AG04450 (cell line): ENCODE measurements around the gene LTBP2. TPM values are rescaled to one million over a fixed set of nuclear protein-coding genes. Genes with fewer than 3 reads are reported as not detected.

Source experiments
- CTCF ChIA-PET: fragments of 300-600, 350-600 bp; formaldehyde crosslinking; extraction: SDS; loops from one replicate; lab custom pipeline; 2022; ENCODE audit warnings: antibody characterized with exemption, inconsistent platforms; lab: Charles Lee
- POLR2A ChIA-PET: fragments of 350-600 bp; formaldehyde crosslinking; extraction: SDS; loops from one replicate; lab custom pipeline; 2021; ENCODE audit warnings: antibody characterized with exemption, inconsistent platforms; lab: Yijun Ruan, JAX
- DNase-seq: peaks from one replicate; pipeline ENCODE4 v3.0.0-alpha.2; 2011; ENCODE audit warnings: low read depth, low spot score
- H3K27ac ChIP-seq: one replicate; pipeline ENCODE4 v1.5.1; 2012; ENCODE audit warnings: low read depth, low read length, control low read depth
- H3K27me3 ChIP-seq: one replicate; pipeline ENCODE4 v1.6.0; 2012; ENCODE audit warnings: low read length; ENCODE audit not compliant: control insufficient read depth, insufficient read depth
- H3K4me3 ChIP-seq: 2 replicates; pipeline ENCODE4 v1.5.1; 2011; ENCODE audit warnings: mild to moderate bottlenecking, low read depth, low read length, control low read depth
- H3K9me3 ChIP-seq: 2 replicates; pipeline ENCODE4 v1.5.1; 2012; ENCODE audit warnings: low read length; ENCODE audit not compliant: control insufficient read depth, insufficient read depth
- polyA plus RNA-seq: library from polyadenylated mRNA; depleted of rRNA; stranded (reverse); fragments of >200 nt; gene quantifications from 2 replicates; pipeline ENCODE4 v1.2.3, GENCODE V29; 2011
- TF ChIP-seq, protein P1 (sequence below): IDR thresholded peaks from 2 replicates; pipeline ENCODE4 v1.5.1; 2011; ENCODE audit warnings: low read depth, low read length, control low read depth, inconsistent platforms

Gene LTBP2
- polyA plus RNA-seq, 1 experiment: 44.3 TPM

GRCh38 chr14:74609721-74610120 is 2.3 kb downstream of the LTBP2 start:
- Histone ChIP-seq H3K4me3 (peak overlapping the region; percentile 75), H3K27ac (peak overlapping the region; percentile 31), H3K27me3 (no peaks in the 10 kb centered on the region), H3K9me3 (no peaks in the 10 kb centered on the region; the same call in 1 of the 2 replicates)
- POLR2A ChIA-PET: interaction anchor here (0.8 to 1.6 kb wide), 3 partner anchors 9 to 37 kb away, joined by 3 to 11 read pairs (median 3); no protein-coding TSS in a partner anchor
- TF ChIP-seq, protein P1, sequence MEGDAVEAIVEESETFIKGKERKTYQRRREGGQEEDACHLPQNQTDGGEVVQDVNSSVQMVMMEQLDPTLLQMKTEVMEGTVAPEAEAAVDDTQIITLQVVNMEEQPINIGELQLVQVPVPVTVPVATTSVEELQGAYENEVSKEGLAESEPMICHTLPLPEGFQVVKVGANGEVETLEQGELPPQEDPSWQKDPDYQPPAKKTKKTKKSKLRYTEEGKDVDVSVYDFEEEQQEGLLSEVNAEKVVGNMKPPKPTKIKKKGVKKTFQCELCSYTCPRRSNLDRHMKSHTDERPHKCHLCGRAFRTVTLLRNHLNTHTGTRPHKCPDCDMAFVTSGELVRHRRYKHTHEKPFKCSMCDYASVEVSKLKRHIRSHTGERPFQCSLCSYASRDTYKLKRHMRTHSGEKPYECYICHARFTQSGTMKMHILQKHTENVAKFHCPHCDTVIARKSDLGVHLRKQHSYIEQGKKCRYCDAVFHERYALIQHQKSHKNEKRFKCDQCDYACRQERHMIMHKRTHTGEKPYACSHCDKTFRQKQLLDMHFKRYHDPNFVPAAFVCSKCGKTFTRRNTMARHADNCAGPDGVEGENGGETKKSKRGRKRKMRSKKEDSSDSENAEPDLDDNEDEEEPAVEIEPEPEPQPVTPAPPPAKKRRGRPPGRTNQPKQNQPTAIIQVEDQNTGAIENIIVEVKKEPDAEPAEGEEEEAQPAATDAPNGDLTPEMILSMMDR: no peak
- DNase-seq: no peak
- CTCF ChIA-PET: interaction anchor here (0.6 to 6.4 kb wide), 29 partner anchors 9 to 495 kb away, joined by 3 to 106 read pairs (median 4); partner anchors contain the start of genes ISCA2, NPC2 and YLPM1

- CTCF ChIA-PET: interaction anchor here (0.6 to 6.4 kb wide), 34 partner anchors 9 to 718 kb away, joined by 3 to 106 read pairs (median 4); partner anchors contain the start of genes ISCA2, NPC2 and YLPM1
Measured at GRCh38 chr14:74608959-74609611, 3.0 kb downstream of the LTBP2 start.

GRCh38 chr14:74606727-74607126 is 5.3 kb downstream of the LTBP2 start:
- DNase-seq: no peak
- H3K9me3 ChIP-seq: no peaks in the 10 kb centered on the region; the same call in 1 of the 2 replicates
- no peak overlapping the region for H3K27ac ChIP-seq
- ChIA-PET POLR2A (interaction anchor here (3.7 kb wide), 1 partner anchor 34 kb away, joined by 39 read pairs; no protein-coding TSS in a partner anchor), CTCF (interaction anchor here (0.6 to 2.0 kb wide), 3 partner anchors 12 to 202 kb away, joined by 3 to 8 read pairs (median 4); no protein-coding TSS in a partner anchor)
- TF ChIP-seq, protein P1: no peak
- no peak overlapping the region for H3K4me3 ChIP-seq
- no peaks in the 10 kb centered on the region for H3K27me3 ChIP-seq

More at GRCh38 chr14:74608959-74609611, 3.0 kb downstream of the LTBP2 start:
- TF ChIP-seq, protein P1: peak; percentile 99
- H3K27ac ChIP-seq: no peak overlapping the region
- DNase-seq: peak; percentile 79
- peak overlapping the region; percentile 75 for H3K4me3 ChIP-seq
- H3K9me3 ChIP-seq: no peaks in the 10 kb centered on the region; the same call in 1 of the 2 replicates
- no peaks in the 10 kb centered on the region for H3K27me3 ChIP-seq
- POLR2A ChIA-PET: interaction anchor here (0.6 to 1.2 kb wide), 3 partner anchors 37 to 296 kb away, joined by 3 to 5 read pairs (median 5); no protein-coding TSS in a partner anchor

- Histone ChIP-seq H3K27ac (peak overlapping the region; percentile 57), H3K4me3 (no peak overlapping the region), H3K9me3 (no peaks in the 10 kb centered on the region; the same call in 1 of the 2 replicates), H3K27me3 (no peaks in the 10 kb centered on the region)
- CTCF ChIA-PET: interaction anchor here (1.8 to 2.0 kb wide), 2 partner anchors 13 to 199 kb away, joined by 4 to 8 read pairs; no protein-coding TSS in a partner anchor
- TF ChIP-seq, protein P1: no peak
- POLR2A ChIA-PET: interaction anchor here (0.9 to 3.7 kb wide), 4 partner anchors 13 to 158 kb away, joined by 3 to 39 read pairs (median 6); partner anchors contain the start of gene YLPM1
- no peak for DNase-seq
Measured at GRCh38 chr14:74605531-74606223, 6.4 kb downstream of the LTBP2 start.
